Measurements from ENCODE around the gene ASPSCR1. TPM values are rescaled to one million over a fixed set of nuclear protein-coding genes. Genes with fewer than 3 reads are reported as not detected.

ASPSCR1 gene
- total and polyA plus RNA-seq, 2 donors (not counting 1 experiment from before 2014, with no cell fraction given): 6.3 to 35.7 TPM

- Histone ChIP-seq H3K27ac (ENCODE audit: insufficient read depth, low read length) (no peak overlapping the region), H3K4me2 (ENCODE audit: extremely low read depth, insufficient read depth, low read length) (no peak overlapping the region), H3K4me1 (ENCODE audit: control insufficient read depth, extremely low read depth, insufficient read depth, low read length) (no peaks in the 10 kb centered on the region), H2AFZ (ENCODE audit: low read length) (no peak overlapping the region), H3K36me3 (ENCODE audit: control insufficient read depth, insufficient read depth, low read length) (peaks cover 4% of the 10 kb centered on the region), H4K20me1 (ENCODE audit: control insufficient read depth, extremely low read depth, insufficient read depth, low read length) (no peaks in the 10 kb centered on the region), H3K9ac (ENCODE audit: insufficient read depth, low read length) (no peak overlapping the region), H3K79me2 (ENCODE audit: control insufficient read depth, insufficient read depth, low read length) (no peaks in the 10 kb centered on the region), H3K9me3 (ENCODE audit: control insufficient read depth, insufficient read depth, low read depth, low read length) (no peaks in the 10 kb centered on the region), H3K4me3 (replicated peaks in 1 of 4; ENCODE audit: control extremely low read depth in 1 of 4, insufficient read depth in 1 of 4, low read depth in 3 of 4, low read length in 4 of 4) (no peak overlapping the region), H3K27me3 (ENCODE audit: control insufficient read depth, insufficient read depth, low read length) (no peaks in the 10 kb centered on the region)
- no peak for DNase-seq (ENCODE audit: low read depth in 2 of 2)
- TF ChIP-seq EZH2 (IDR thresholded peaks at IDR 0.05; ENCODE audit: low read length, missing control alignments) (no peak), CTCF (conservative IDR thresholded peaks at IDR 0.05 in 1 of 2, IDR thresholded peaks at IDR 0.05 in 1 of 2; ENCODE audit: low read depth in 1 of 2, low read length in 2 of 2) (no peak)
These were observed 37.5 kb downstream of the ASPSCR1 start for GRCh38 chr17:82014971-82015310.

- H3K36me3 ChIP-seq (ENCODE audit: control insufficient read depth, insufficient read depth, low read length): peaks cover 4% of the 10 kb centered on the region
- TF ChIP-seq CTCF (conservative IDR thresholded peaks at IDR 0.05 in 1 of 2, IDR thresholded peaks at IDR 0.05 in 1 of 2; ENCODE audit: low read depth in 1 of 2, low read length in 2 of 2) (no peak), EZH2 (IDR thresholded peaks at IDR 0.05; ENCODE audit: low read length, missing control alignments) (no peak)
- H3K27me3 ChIP-seq (ENCODE audit: control insufficient read depth, insufficient read depth, low read length): no peaks in the 10 kb centered on the region
- no peaks in the 10 kb centered on the region for H4K20me1 ChIP-seq (ENCODE audit: control insufficient read depth, extremely low read depth, insufficient read depth, low read length)
- H3K9ac ChIP-seq (ENCODE audit: insufficient read depth, low read length): no peak overlapping the region
- H3K79me2 ChIP-seq (ENCODE audit: control insufficient read depth, insufficient read depth, low read length): no peaks in the 10 kb centered on the region
- no peak overlapping the region for H3K4me2 ChIP-seq (ENCODE audit: extremely low read depth, insufficient read depth, low read length)
- no peak overlapping the region for H2AFZ ChIP-seq (ENCODE audit: low read length)
- H3K9me3 ChIP-seq (ENCODE audit: control insufficient read depth, insufficient read depth, low read depth, low read length): no peaks in the 10 kb centered on the region
- H3K4me3 ChIP-seq (replicated peaks in 1 of 4; ENCODE audit: control extremely low read depth in 1 of 4, insufficient read depth in 1 of 4, low read depth in 3 of 4, low read length in 4 of 4): no peak overlapping the region
- H3K4me1 ChIP-seq (ENCODE audit: control insufficient read depth, extremely low read depth, insufficient read depth, low read length): no peaks in the 10 kb centered on the region
- H3K27ac ChIP-seq (ENCODE audit: insufficient read depth, low read length): no peak overlapping the region
- no peak for DNase-seq (ENCODE audit: low read depth in 2 of 2)
These were observed 38.0 kb downstream of the ASPSCR1 start for GRCh38 chr17:82015311-82015971.

GRCh38 chr17:82016061-82016874, 38.8 kb downstream of the ASPSCR1 start:
- Histone ChIP-seq H3K4me3 (replicated peaks in 1 of 4; ENCODE audit: control extremely low read depth in 1 of 4, insufficient read depth in 1 of 4, low read depth in 3 of 4, low read length in 4 of 4) (no peak overlapping the region), H3K27me3 (ENCODE audit: control insufficient read depth, insufficient read depth, low read length) (no peaks in the 10 kb centered on the region), H4K20me1 (ENCODE audit: control insufficient read depth, extremely low read depth, insufficient read depth, low read length) (no peaks in the 10 kb centered on the region), H3K27ac (ENCODE audit: insufficient read depth, low read length) (no peak overlapping the region), H3K4me1 (ENCODE audit: control insufficient read depth, extremely low read depth, insufficient read depth, low read length) (peaks cover 1% of the 10 kb centered on the region), H3K36me3 (ENCODE audit: control insufficient read depth, insufficient read depth, low read length) (peaks cover 4% of the 10 kb centered on the region), H3K9me3 (ENCODE audit: control insufficient read depth, insufficient read depth, low read depth, low read length) (no peaks in the 10 kb centered on the region), H3K9ac (ENCODE audit: insufficient read depth, low read length) (no peak overlapping the region), H3K4me2 (ENCODE audit: extremely low read depth, insufficient read depth, low read length) (no peak overlapping the region), H3K79me2 (ENCODE audit: control insufficient read depth, insufficient read depth, low read length) (peaks cover 1% of the 10 kb centered on the region), H2AFZ (ENCODE audit: low read length) (no peak overlapping the region)
- TF ChIP-seq EZH2 (IDR thresholded peaks at IDR 0.05; ENCODE audit: low read length, missing control alignments) (no peak), CTCF (conservative IDR thresholded peaks at IDR 0.05 in 1 of 2, IDR thresholded peaks at IDR 0.05 in 1 of 2; ENCODE audit: low read depth in 1 of 2, low read length in 2 of 2) (no peak)
- no peak for DNase-seq (ENCODE audit: low read depth in 2 of 2)
